Esophagus squamous epithelium (tissue), 5 donors: ENCODE data around the gene HIGD2A. TPM values are rescaled to one million over a fixed set of nuclear protein-coding genes. Genes with fewer than 3 reads are reported as not detected.

Experiments
- DNase-seq: peaks from one replicate; lab custom pipeline; 2025; lab: John Stamatoyannopoulos, UW
- H3K27ac ChIP-seq, 4 donors: fragments of 200-600 bp; sonication (generic); one replicate each; pipeline ENCODE4 v1.5.1; 2016 to 2019; ENCODE audit warnings: mild to moderate bottlenecking in 1 of 4
- H3K27me3 ChIP-seq, 4 donors: fragments of 200-600 bp; sonication (generic); 1 replicate in 3 of 4; 2 replicates in 1 of 4; pipeline versions ENCODE4 v1.5.1 to v1.6.0; 2017 to 2021; ENCODE audit warnings: antibody characterized with exemption in 1 of 4
- H3K36me3 ChIP-seq, 3 donors: fragments of 200-600 bp; sonication (generic); one replicate each; pipeline ENCODE4 v1.5.1; 2016 to 2019
- H3K4me1 ChIP-seq, 3 donors: fragments of 200-600 bp; sonication (generic); one replicate each; pipeline ENCODE4 v1.5.1; 2017 to 2019
- H3K4me3 ChIP-seq, 4 donors: fragments of 200-600 bp; sonication (generic); 1 replicate in 3 of 4; 2 replicates in 1 of 4; pipeline ENCODE4 v1.5.1; 2016 to 2019; ENCODE audit warnings: mild to moderate bottlenecking in 2 of 4, moderate library complexity in 1 of 4
- H3K9me3 ChIP-seq, 3 donors: fragments of 200-600 bp; sonication (generic); one replicate each; pipeline ENCODE4 v1.5.1; 2016 to 2019
- CTCF ChIP-seq, 6 experiments: fragments of 450-650 bp in 4 of 6; fragments of 200-600 bp in 2 of 6; sonication (generic) in 2 of 6; IDR thresholded peaks; one replicate each; pipeline ENCODE4 v1.5.1; 2016 to 2019; ENCODE audit warnings: antibody characterized with exemption in 6 of 6, mild to moderate bottlenecking in 4 of 6, moderate library complexity in 4 of 6
- POLR2A ChIP-seq, 4 donors: fragments of 450-650 bp; IDR thresholded peaks; one replicate each; pipeline ENCODE4 v1.6.1; 2017; ENCODE audit warnings: antibody characterized with exemption in 4 of 4, mild to moderate bottlenecking in 4 of 4, moderate library complexity in 3 of 4
- WGBS, 2 donors: methylation state at CpG; one replicate each; pipeline ENCODE4 v1.1.5; 2018; 5-methylcytosine and 5-hydroxymethylcytosine counted together
- intact Hi-C: fragments of 100-400 bp; cut with DNase I; formaldehyde crosslinking; loops from one replicate; pipeline ENCODE4 v1.15.0; 2022
- total RNA-seq, 4 donors: library from RNA; depleted of rRNA; stranded (reverse); fragments of >200 nt; gene quantifications; one replicate each; pipeline ENCODE4 v1.1.0, GENCODE V29; 2016
- donor health status: DM: yes; HTN: yes; CAD: no.

The HIGD2A gene
- total RNA-seq, 4 donors from 2014 or later, result 77.2 to 122 (median 90.3) TPM

GRCh38 chr5:176342766-176343458, 45.6 kb upstream of the HIGD2A start:
- DNase-seq, result no peak
- Histone ChIP-seq H3K4me1 (no peaks in the 10 kb centered on the region), H3K36me3 (peaks cover 5 to 77% (median 25%) of the 10 kb centered on the region in 3 donors), H3K27me3 (no peaks in the 10 kb centered on the region), H3K4me3 (no peak overlapping the region), H3K9me3 (no peaks in the 10 kb centered on the region), H3K27ac (no peak overlapping the region)
- no peak for TF ChIP-seq CTCF (IDR thresholded peaks at IDR 0.05)
- no peak for TF ChIP-seq POLR2A (IDR thresholded peaks at IDR 0.05)
- intact Hi-C loops, result no loop called here
- WGBS, 2 donors, result 48 to 56% methylated on average over 2 of the region's 2 CpGs

- no peak for TF ChIP-seq POLR2A (IDR thresholded peaks at IDR 0.05)
- TF ChIP-seq CTCF (IDR thresholded peaks at IDR 0.05), result no peak
- Histone ChIP-seq H3K4me1 (peaks cover 0 to 6% (median 0%) of the 10 kb centered on the region in 3 donors), H3K27me3 (no peaks in the 10 kb centered on the region), H3K36me3 (peaks cover 11 to 100% (median 70%) of the 10 kb centered on the region in 3 donors), H3K27ac (no peak overlapping the region), H3K9me3 (no peaks in the 10 kb centered on the region), H3K4me3 (no peak overlapping the region)
- intact Hi-C loops, result no loop called here
- DNase-seq, result no peak
- WGBS, 2 donors, result 97 to 98% methylated on average over 8 of the region's 8 CpGs
These were observed 38.1 kb upstream of the HIGD2A start for GRCh38 chr5:176350416-176350815.

GRCh38 chr5:176352116-176352878, 36.3 kb upstream of the HIGD2A start:
- no peaks in the 10 kb centered on the region for H3K27me3 ChIP-seq
- intact Hi-C loops, result no loop called here
- H3K9me3 ChIP-seq, result no peaks in the 10 kb centered on the region
- WGBS, 2 donors, result 82 to 96% methylated on average over 5 of the region's 5 CpGs
- H3K27ac ChIP-seq, result no peak overlapping the region
- TF ChIP-seq POLR2A (IDR thresholded peaks at IDR 0.05) (no peak), CTCF (IDR thresholded peaks at IDR 0.05) (no peak)
- no peak for DNase-seq
- no peak overlapping the region for H3K4me3 ChIP-seq
- H3K4me1 ChIP-seq, result peaks cover 0 to 21% (median 0%) of the 10 kb centered on the region in 3 donors
- peaks cover 10 to 100% (median 67%) of the 10 kb centered on the region in 3 donors for H3K36me3 ChIP-seq

- H3K36me3 ChIP-seq, result peaks cover 6 to 100% (median 58%) of the 10 kb centered on the region in 3 donors
- no peak for DNase-seq
These were observed 35.0 kb upstream of the HIGD2A start for GRCh38 chr5:176353533-176353932.

More at GRCh38 chr5:176353533-176353932, 35.0 kb upstream of the HIGD2A start:
- intact Hi-C loops, result no loop called here
- Histone ChIP-seq H3K4me3 (no peak overlapping the region), H3K4me1 (peaks cover 0 to 28% (median 2%) of the 10 kb centered on the region in 3 donors), H3K9me3 (no peaks in the 10 kb centered on the region), H3K27ac (no peak overlapping the region), H3K27me3 (no peaks in the 10 kb centered on the region)
- WGBS, 2 donors, result 88 to 90% methylated on average over 4 of the region's 4 CpGs
- TF ChIP-seq POLR2A (IDR thresholded peaks at IDR 0.05), result no peak
- no peak for TF ChIP-seq CTCF (IDR thresholded peaks at IDR 0.05)
